ENCODE measurements around the gene INPP5A.
"Not testable (repeated sequence)": the region's sequence is repeated elsewhere in the genome, so short reads cannot be mapped to it uniquely, and the experiment has no call there.

INPP5A gene

DNA sequence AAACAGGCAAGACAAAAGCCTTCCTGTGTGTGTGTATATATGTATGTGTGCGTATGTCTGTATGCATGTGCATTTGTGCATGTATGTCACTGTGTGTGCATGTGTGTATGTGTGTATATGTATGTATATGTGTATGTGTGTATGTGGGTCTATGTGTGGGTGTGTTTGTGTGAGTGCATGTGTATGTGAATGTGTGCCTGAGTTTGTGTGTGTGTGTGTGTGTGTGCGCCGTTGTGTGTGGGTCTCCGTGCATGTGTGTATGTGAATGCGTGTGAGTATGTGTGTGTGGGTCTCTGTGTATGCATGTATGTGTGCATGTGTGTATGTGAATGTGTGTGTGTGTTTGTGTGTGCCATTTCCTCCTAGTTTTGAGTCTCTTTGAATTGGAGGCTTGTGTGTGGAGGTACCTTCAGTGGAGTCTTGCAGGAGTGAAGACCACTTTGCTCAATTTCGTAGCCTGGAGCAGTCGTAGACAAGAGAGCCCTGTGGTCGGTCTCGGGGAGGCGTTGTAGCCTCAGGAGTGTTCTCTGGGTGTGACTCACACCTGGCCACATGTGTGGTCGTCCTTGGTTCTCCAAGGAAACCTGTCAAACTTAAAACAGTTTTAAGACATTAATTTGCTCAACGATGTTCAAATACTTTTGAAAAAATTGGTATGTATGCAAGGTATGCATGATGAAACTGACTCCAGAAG is 28.1 kb downstream of the INPP5A start:
- no peak for DNase-seq

DNA sequence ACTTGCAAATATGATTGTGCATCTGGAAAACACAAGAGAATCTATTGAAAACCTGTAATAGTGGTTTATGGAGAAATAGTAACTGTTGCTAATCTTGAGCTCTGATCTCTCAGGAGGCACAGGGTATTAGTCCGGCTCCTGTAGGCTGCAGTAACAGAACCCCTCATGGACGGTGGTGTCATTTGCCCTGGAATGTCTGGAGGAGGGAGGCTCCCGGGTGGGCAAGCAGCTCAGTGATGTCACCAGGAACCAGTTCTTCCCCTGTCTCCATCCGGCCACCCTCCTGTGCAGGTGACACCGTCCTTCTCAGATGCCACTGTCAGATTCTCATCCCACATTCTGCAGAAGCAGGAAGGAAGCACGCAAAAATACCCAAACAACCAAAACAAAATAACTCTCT is 29.3 kb downstream of the INPP5A start:
- no peak for DNase-seq

GRCh38 chr10:132570265-132570664 is 32.7 kb downstream of the INPP5A start:
- no peak for DNase-seq

DNA sequence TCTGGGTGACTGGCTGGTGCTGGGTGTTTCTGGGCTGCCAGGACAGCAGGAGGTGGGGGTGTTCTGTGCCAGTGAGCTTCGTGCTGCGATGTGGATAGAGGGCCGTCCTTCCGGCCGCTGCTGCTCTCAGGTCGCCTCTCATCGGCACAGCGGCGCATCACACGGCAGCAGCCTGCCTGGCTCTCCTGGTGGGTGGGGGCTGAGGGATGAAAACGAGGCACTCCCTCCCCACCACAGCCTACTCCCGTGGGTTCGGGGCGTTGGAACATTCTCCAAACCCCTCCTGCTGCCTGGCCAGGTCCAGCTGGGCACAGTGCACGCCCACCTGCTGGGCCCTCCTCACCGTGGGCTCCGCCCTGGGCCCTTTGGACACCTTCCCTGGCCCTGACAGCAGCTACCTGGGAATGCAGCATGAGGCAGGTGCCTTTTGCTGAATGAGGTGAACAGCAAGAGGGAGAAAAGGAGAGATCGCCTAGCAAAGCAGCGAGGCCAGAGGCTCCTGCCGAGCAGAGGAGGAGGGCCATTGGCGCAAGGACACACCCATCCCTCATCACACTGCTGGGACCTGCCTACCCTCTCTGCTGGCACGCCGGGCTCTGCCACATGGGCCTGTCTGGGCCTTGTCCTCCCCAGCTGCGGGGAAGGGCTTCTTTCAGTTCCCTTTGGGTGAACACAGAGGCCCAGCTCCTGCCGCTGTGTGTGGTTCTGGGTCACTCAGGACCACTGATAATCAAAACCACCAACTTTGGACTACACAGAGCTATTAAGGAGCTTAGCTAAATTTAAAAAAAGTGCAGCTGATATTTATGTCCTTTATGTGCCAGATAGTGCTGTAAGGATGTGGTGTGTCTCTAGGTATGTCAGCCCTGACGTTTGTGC is 33.4 kb downstream of the INPP5A start:
- no peak for DNase-seq

- peak; percentile 51 to 52 for DNase-seq
Measured at GRCh38 chr10:132571650-132572544, 34.3 kb downstream of the INPP5A start.

GRCh38 chr10:132572545-132572937 is 35.0 kb downstream of the INPP5A start:
- DNase-seq, result no peak

GRCh38 chr10:132572946-132573345 is 35.4 kb downstream of the INPP5A start:
- DNase-seq, result not testable (repeated sequence)

DNA sequence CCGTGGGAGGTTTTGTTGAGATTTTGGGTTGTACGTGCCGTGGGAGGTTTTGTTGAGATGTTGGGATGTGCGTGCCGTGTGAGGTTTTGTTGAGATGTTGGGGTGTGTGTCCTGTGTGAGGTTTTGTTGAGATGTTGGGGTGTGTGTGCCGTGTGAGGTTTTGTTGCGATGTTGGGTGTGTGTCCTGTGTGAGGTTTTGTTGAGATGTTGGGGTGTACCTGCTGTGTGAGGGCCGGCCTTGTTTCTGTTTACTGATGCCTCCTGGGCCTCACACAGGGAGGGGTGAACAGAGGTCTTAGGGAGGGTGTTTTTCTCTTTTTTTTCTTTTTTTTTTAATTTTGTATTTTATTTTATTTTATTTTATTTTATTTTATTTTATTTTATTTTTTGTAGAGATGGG is 36.7 kb downstream of the INPP5A start:
- no peak for DNase-seq

DNA sequence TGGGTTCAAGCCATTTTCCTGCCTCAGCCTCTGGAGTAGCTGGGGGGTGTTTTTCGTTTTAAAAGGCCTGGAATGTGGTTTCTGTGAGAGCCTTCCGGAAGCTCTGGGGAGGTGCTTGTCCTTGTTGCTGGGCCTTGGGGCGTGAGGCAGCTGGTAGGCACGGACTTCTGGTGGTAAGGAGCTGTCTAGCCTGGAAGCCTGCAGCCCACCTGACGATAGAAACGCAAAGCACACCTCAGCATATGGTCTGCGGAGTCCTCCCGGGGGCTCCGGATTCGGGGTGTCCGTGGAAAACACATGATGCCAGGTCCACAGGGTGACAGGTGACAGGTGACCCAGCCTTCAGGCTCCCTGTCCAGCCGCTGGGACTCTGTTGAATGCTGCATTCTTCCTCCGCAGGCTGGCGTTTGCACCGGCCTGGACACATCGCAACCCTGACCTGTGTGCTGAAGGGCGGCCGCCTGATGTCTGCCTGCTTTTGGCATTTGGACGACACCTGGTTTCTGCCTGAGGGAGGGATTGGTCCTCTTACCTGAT is 37.3 kb downstream of the INPP5A start:
- no peak for DNase-seq

DNA sequence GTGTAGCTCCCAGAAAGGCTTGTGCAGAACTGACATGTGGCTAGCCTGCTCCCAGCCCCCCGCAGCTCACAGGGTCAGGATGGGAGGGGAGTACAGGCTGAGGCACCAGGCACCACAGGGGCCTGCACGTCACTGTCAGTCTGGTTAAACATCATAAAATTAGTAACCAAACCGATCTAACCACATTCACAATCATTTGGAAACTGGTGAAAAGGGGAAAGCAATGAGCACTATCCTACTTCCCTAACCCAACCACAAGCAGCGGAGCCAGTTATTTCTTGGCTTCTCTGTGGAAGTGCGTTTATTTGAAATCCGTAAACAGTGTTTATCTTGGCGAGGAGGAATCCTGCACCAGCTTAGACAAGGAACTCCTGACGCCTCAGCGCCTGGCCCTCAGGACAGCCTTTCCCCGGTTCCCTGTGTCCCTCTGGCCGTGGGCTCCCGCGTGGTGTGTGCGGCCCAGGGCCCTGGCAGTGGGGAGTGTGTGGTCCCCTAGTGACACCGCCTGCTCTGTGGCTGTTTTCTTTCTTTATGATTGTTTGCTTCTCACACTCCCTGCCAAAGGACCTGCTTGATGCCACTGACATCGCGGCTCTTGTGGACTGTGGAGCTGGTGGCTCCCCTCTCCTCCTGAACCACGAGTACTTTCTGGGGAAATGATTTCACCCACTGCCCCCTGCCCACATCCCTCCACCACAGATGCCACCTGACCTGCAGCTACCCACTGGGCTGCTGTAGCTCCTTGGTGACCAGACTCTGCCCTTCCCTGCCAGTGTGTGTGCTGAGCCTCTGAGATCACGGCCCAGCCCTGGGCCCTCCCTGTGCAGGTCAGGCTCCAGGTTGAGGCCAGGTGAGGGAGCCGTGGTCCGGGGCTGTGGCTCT is 38.0 kb downstream of the INPP5A start:
- DNase-seq, result no peak

GRCh38 chr10:132576671-132577349 is 39.2 kb downstream of the INPP5A start:
- no peak for DNase-seq

DNA sequence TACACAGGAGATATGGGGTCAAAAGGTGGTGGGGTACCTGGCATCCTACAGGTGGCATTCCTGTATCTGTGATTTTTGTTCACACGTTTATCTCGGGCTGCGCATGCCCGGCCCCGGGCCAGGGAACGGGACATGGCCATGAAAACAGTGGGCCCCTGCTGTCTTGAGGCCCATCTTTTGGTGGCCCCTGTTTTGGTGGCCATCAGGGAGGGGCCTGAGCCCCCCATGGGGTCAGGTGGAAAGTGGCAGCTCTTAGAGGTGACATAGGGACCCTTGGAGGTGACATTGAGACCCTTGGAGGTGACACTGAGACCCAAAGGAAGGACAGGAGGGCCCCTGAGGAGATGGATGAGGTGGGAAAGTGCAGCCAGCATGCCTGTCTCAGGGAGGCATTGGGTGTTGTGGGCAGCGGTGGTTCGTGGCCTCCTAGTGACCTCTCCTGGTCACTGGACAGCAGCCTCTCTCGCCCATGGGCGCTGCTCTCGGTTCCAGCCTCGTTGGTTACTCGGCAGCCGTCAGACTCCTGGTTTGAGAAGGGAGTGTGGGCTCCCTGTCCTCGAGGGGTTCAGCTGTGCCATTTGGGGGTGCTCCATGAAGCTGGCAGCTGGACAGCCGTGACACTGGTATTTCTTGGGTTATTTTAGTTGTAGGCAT is 39.9 kb downstream of the INPP5A start:
- no peak for DNase-seq

DNA sequence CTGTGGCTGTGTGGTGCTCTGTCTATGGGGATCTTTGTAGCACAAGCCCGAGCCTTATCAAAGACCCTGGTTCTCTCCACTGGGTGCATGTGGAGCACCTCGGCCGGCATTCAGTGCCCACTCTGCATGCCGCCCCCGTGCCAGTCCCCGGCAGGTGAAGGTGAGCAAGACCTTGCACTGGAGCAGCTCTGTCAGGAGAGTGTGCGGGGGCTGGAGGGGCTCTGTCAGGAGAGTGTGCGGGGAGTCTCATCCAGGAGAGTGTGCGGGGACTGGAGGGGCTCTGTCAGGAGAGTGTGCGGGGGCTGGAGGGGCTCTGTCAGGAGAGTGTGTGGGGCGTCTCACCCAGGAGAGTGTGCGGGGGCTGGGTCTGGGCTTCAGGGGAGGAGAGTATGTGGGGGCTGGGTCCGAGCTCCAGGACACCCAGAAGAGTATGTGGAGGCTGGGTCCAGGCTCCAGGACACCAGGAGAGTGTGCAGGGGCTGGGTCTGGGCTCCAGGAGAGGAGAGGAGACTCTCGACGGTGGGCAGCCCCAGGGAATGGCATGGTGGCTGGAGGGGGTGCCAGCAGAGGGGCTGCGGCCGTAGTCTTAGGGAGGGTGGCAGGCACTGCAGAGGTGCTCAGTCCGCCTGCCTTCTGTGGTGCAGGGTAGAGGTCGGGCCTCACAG is 40.8 kb downstream of the INPP5A start:
- no peak for DNase-seq

- no peak for DNase-seq
Measured at GRCh38 chr10:132579027-132579859, 41.7 kb downstream of the INPP5A start.

DNA sequence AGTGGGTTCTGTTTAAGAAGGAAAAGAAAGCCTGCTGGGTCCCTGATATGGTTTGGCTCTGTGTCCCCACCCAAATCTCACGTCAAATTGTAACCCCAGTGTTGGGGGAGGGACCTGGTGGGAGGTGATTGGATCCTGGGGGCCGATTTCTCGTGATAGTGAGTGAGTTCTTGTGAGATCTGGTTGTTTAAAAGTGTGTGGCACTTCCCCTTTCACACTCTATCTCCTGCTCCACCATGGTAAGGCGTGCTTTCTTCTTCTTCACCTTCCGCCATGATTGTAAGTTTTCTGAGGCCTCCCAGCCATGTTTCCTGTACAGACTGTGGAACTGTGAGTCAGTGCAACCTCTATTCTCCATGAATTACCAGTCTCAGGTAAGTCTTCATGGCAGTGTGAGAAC is 42.6 kb downstream of the INPP5A start:
- no peak for DNase-seq

DNA sequence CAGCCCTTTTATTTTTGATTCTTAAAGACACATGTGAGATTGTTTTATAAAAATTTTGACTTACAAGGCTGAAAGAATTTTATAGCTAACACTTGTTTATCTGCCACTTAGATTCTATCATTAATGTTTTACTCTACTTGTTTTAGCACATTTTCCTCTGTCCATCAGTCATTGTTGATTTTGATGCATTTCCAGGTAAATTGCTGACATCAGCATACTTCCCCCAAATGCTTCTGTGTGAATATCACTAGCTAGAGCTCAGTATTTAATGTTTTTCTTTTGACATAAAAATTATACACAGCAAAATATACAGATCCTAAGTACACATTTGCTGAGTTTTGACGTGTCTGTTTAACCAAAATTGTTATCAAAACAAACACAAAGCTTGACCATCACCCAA is 43.0 kb downstream of the INPP5A start:
- no peak for DNase-seq

- DNase-seq, result no peak
Measured at GRCh38 chr10:132582137-132582536, 44.5 kb downstream of the INPP5A start.

DNA sequence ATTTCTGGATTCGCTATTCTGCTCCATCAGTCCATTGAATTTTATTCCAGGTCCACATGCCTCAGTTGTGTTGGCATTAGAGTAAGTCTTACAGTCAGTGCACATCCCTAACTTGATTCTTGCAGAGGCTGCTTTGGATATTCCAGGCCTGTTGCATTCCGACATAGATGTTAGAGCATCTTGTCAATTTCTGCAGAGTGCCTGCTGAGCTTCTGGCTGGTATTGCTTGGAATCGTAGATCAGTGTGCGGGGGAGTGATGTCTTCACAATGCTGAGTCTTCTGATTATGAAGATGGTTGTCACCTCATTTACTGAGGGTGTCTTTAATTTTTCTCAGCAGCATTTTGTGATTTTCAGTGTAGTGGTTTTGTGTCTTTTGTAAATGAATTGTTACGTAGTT is 45.2 kb downstream of the INPP5A start:
- DNase-seq, result no peak

DNA sequence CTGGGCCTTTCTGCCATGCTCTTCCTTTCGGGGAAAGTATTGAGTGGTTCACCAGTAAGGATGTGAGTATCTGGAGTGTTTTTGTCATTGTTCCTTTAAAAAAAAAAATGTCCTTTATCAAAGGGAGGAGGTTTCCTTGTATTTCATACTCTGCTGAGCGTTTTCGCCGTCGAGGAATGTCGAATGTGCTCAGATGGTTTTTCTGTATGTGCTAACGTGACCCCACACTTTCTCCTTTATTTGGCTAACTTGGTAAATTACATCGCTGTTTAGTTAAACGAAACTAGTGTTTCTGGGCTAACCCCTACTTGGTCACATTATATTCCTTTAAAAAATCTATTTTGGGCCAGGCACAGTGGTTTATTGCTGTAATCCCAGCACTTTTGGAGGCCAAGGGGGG is 45.9 kb downstream of the INPP5A start:
- no peak for DNase-seq
